Measurements from ENCODE around the gene HHATL.

- TF ChIP-seq TAF1 (IDR thresholded peaks at IDR 0.05; ENCODE audit: low read depth, low read length) (no peak), POLR2A (IDR thresholded peaks at IDR 0.05; ENCODE audit: low read depth, low read length) (no peak), POLR2AphosphoS5 (IDR thresholded peaks at IDR 0.05; ENCODE audit: low read depth, low read length) (no peak), PAX5 (IDR thresholded peaks at IDR 0.05; ENCODE audit: insufficient read depth, low read length, severe bottlenecking) (no peak), SPI1 (IDR thresholded peaks at IDR 0.05; ENCODE audit: low read depth, low read length) (no peak)
These were observed 49.0 kb upstream of the HHATL start for GRCh38 chr3:42751609-42752008.
